Mesodermal cell (in vitro differentiated cells): ENCODE results near the gene ZNHIT6. TPM values are rescaled to one million over a fixed set of nuclear protein-coding genes. Genes with fewer than 3 reads are reported as not detected.
"Not testable (repeated sequence)": the region's sequence is repeated elsewhere in the genome, so short reads cannot be mapped to it uniquely, and the experiment has no call there.

ENCODE experiments used
- H3K27ac ChIP-seq: 2 replicates; pipeline ENCODE4 v1.7.0; 2013; ENCODE audit warnings: mild to moderate bottlenecking, low read depth, low read length, moderate library complexity; ENCODE audit not compliant: severe bottlenecking
- H3K36me3 ChIP-seq: 2 replicates; pipeline ENCODE4 v1.7.1; 2013; ENCODE audit warnings: mild to moderate bottlenecking, low read length, moderate library complexity; ENCODE audit not compliant: control insufficient read depth, insufficient read depth
- H3K4me1 ChIP-seq: one replicate; pipeline ENCODE4 v1.7.1; 2013; ENCODE audit warnings: mild to moderate bottlenecking, low read length; ENCODE audit not compliant: insufficient read depth, control insufficient read depth, poor library complexity, severe bottlenecking
- H3K4me3 ChIP-seq: 2 replicates; pipeline ENCODE4 v1.7.0; 2013; ENCODE audit warnings: low read length, control low read depth, mild to moderate bottlenecking; ENCODE audit not compliant: insufficient read depth, poor library complexity, severe bottlenecking; ENCODE audit errors: extremely low read depth
- H3K9me3 ChIP-seq: 2 replicates; pipeline ENCODE4 v1.7.1; 2013; ENCODE audit warnings: mild to moderate bottlenecking, low read length, moderate library complexity; ENCODE audit not compliant: control insufficient read depth
- WGBS, 2 experiments: methylation state at CpG; one replicate each; pipeline ENCODE4 v1.1.5; 2013; ENCODE audit warnings: missing lambda C conversion rate in 2 of 2; ENCODE audit not compliant: insufficient coverage in 2 of 2; 5-methylcytosine and 5-hydroxymethylcytosine counted together
- polyA plus RNA-seq, 2 experiments: library from polyadenylated mRNA; stranded (reverse); fragments of 50-300 nt; gene quantifications; one replicate each; pipeline ENCODE4 v1.2.3, GENCODE V29; 2013

Gene ZNHIT6
- 13.1 TPM for polyA plus RNA-seq (2013, experiment 1 of 2)
- polyA plus RNA-seq (2013, experiment 2 of 2), result 14.1 TPM

- no peaks in the 10 kb centered on the region for H3K9me3 ChIP-seq
- peak within 1 kb of the TSS; percentile 65 for H3K27ac ChIP-seq
- peaks cover 19% of the 10 kb centered on the region for H3K36me3 ChIP-seq
- peak within 1 kb of the TSS; percentile 74 for H3K4me3 ChIP-seq
- WGBS, 2 experiments, result 0 to 1% methylated on average over 16 to 29 of the region's 35 CpGs
- peaks cover 3% of the 10 kb centered on the region for H3K4me1 ChIP-seq
Measured at GRCh38 chr1:85707990-85708828, at the start of gene ZNHIT6. Gene ZNHIT6 (minus strand): TSS chr1:85708433. CDS start chr1:85708284, 149 bp downstream.

GRCh38 chr1:85756864-85757263 is 48.6 kb upstream of the ZNHIT6 start:
- no peak overlapping the region for H3K4me3 ChIP-seq
- H3K4me1 ChIP-seq, result no peaks in the 10 kb centered on the region
- no peak overlapping the region for H3K27ac ChIP-seq
- peaks cover 4% of the 10 kb centered on the region for H3K9me3 ChIP-seq
- WGBS, 2 experiments, result 77 to 83% methylated on average over 2 to 3 of the region's 5 CpGs
- H3K36me3 ChIP-seq, result no peaks in the 10 kb centered on the region

- no peaks in the 10 kb centered on the region for H3K36me3 ChIP-seq
- no peaks in the 10 kb centered on the region for H3K9me3 ChIP-seq
- no peaks in the 10 kb centered on the region for H3K4me1 ChIP-seq
- WGBS, 2 experiments, result no CpG with 5 or more reads among the region's 1 CpG
- no peak overlapping the region for H3K27ac ChIP-seq
- no peak overlapping the region for H3K4me3 ChIP-seq
Measured at GRCh38 chr1:85748120-85748519, 39.9 kb upstream of the ZNHIT6 start.

GRCh38 chr1:85746777-85747176 is 38.5 kb upstream of the ZNHIT6 start:
- Histone ChIP-seq H3K4me1 (no peaks in the 10 kb centered on the region), H3K36me3 (no peaks in the 10 kb centered on the region), H3K9me3 (no peaks in the 10 kb centered on the region), H3K27ac (no peak overlapping the region), H3K4me3 (no peak overlapping the region)
- WGBS, 2 experiments, result 92% methylated on average over 2 of the region's 3 CpGs; no CpG with 5 or more reads in 1 of the 2 experiments

GRCh38 chr1:85743814-85744213 is 35.6 kb upstream of the ZNHIT6 start:
- Histone ChIP-seq H3K4me3 (no peak overlapping the region), H3K27ac (no peak overlapping the region), H3K4me1 (no peaks in the 10 kb centered on the region), H3K9me3 (no peaks in the 10 kb centered on the region), H3K36me3 (no peaks in the 10 kb centered on the region)
- WGBS, 2 experiments, result no CpG with 5 or more reads among the region's 3 CpGs

GRCh38 chr1:85734931-85735330 is 26.7 kb upstream of the ZNHIT6 start:
- Histone ChIP-seq H3K4me1 (no peaks in the 10 kb centered on the region), H3K9me3 (no peaks in the 10 kb centered on the region), H3K27ac (no peak overlapping the region), H3K36me3 (no peaks in the 10 kb centered on the region), H3K4me3 (no peak overlapping the region)
- WGBS, 2 experiments, result 83% methylated on average over 1 of the region's 1 CpG; no CpG with 5 or more reads in 1 of the 2 experiments

GRCh38 chr1:85718678-85719340 is 10.6 kb upstream of the ZNHIT6 start:
- Histone ChIP-seq H3K4me3 (no peak overlapping the region), H3K4me1 (no peaks in the 10 kb centered on the region), H3K9me3 (no peaks in the 10 kb centered on the region), H3K27ac (no peak overlapping the region), H3K36me3 (no peaks in the 10 kb centered on the region)
- WGBS, 2 experiments, result 93 to 100% methylated on average over 2 to 3 of the region's 7 CpGs

- WGBS, 2 experiments, result 93% methylated on average over 7 to 11 of the region's 14 CpGs
Measured at GRCh38 chr1:85714418-85715114, 6.3 kb upstream of the ZNHIT6 start.

GRCh38 chr1:85708829-85709227 is 595 bp upstream of the ZNHIT6 start:
- Histone ChIP-seq H3K4me1 (peaks cover 3% of the 10 kb centered on the region), H3K27ac (peak overlapping the region; percentile 65), H3K36me3 (peaks cover 16% of the 10 kb centered on the region), H3K4me3 (peak overlapping the region; percentile 74), H3K9me3 (no peaks in the 10 kb centered on the region)
- 60 to 89% methylated on average over 1 to 3 of the region's 6 CpGs for WGBS, 2 experiments

More at GRCh38 chr1:85714418-85715114, 6.3 kb upstream of the ZNHIT6 start:
- H3K4me3 ChIP-seq, H3K9me3 ChIP-seq, H3K4me1 ChIP-seq, H3K36me3 ChIP-seq, H3K27ac ChIP-seq: not testable (repeated sequence)

- peak overlapping the region; percentile 74 for H3K4me3 ChIP-seq
- H3K36me3 ChIP-seq, result peaks cover 27% of the 10 kb centered on the region
- peaks cover 3% of the 10 kb centered on the region for H3K4me1 ChIP-seq
- peak overlapping the region; percentile 65 for H3K27ac ChIP-seq
- no peaks in the 10 kb centered on the region for H3K9me3 ChIP-seq
- 9 to 15% methylated on average over 13 of the region's 13 CpGs for WGBS, 2 experiments
Measured at GRCh38 chr1:85707267-85707989, 805 bp downstream of the ZNHIT6 start.
